H1 (cell line): ENCODE data around the gene EHD4. TPM values are rescaled to one million over a fixed set of nuclear protein-coding genes. Genes with fewer than 3 reads are reported as not detected.

Source experiments
- CTCF ChIA-PET: fragments of 300-600 bp; sonication (Branson Sonifier 250); formaldehyde crosslinking; loops from one replicate; lab custom pipeline; 2021; ENCODE audit not compliant: partially characterized antibody; lab: Charles Lee
- POLR2A ChIA-PET: fragments of 300-600 bp; sonication (Branson Sonifier 250); formaldehyde crosslinking; loops from one replicate; lab custom pipeline; 2021; ENCODE audit warnings: inconsistent platforms; ENCODE audit not compliant: partially characterized antibody; lab: Charles Lee
- DNase-seq, 2 experiments: peaks; one replicate each; pipeline versions ENCODE4 v3.0.0 to v3.0.0-alpha.2; 2010 to 2022; ENCODE audit warnings: low spot score in 2 of 2, low read depth in 1 of 2, mixed read lengths in 1 of 2
- FAIRE-seq: peaks from 2 replicates; lab custom pipeline; 2011; peaks lifted over from hg19 to GRCh38; lab: Jason Lieb, UNC
- H2AFZ ChIP-seq: 2 replicates; pipeline ENCODE4 v1.8.1; 2012; ENCODE audit warnings: low read length, inconsistent platforms
- H2AK5ac ChIP-seq: 2 replicates; pipeline ENCODE4 v1.6.1; 2013; ENCODE audit warnings: low read depth, low read length
- H2BK120ac ChIP-seq: replicated peaks from 2 replicates; pipeline ENCODE3; 2013; ENCODE audit warnings: low read depth, low read length, inconsistent platforms
- H2BK12ac ChIP-seq: 2 replicates; pipeline ENCODE4 v1.6.1; 2013; ENCODE audit warnings: low read depth, low read length
- H2BK15ac ChIP-seq: 2 replicates; pipeline ENCODE4 v1.6.1; 2013; ENCODE audit warnings: low read length
- H2BK20ac ChIP-seq: 2 replicates; pipeline ENCODE4 v1.6.1; 2013; ENCODE audit warnings: low read length
- H2BK5ac ChIP-seq: 2 replicates; pipeline ENCODE4 v1.6.1; 2013; ENCODE audit warnings: low read depth, low read length
- H3K14ac ChIP-seq: 2 replicates; pipeline ENCODE4 v1.6.1; 2013; ENCODE audit warnings: inconsistent platforms; ENCODE audit not compliant: insufficient read length
- H3K18ac ChIP-seq: 2 replicates; pipeline ENCODE4 v1.6.1; 2013; ENCODE audit warnings: low read length; ENCODE audit errors: extremely low read depth
- H3K23ac ChIP-seq: 2 replicates; pipeline ENCODE4 v1.6.1; 2013; ENCODE audit warnings: inconsistent platforms; ENCODE audit not compliant: insufficient read length
- H3K23me2 ChIP-seq: 2 replicates; pipeline ENCODE4 v1.6.1; 2013; ENCODE audit warnings: low read depth, low read length
- H3K27ac ChIP-seq: 2 replicates; pipeline ENCODE4 v1.6.1; 2011; ENCODE audit warnings: low read depth, low read length, inconsistent platforms
- H3K27me3 ChIP-seq, 4 experiments: replicated peaks in 1 of 4; 1 replicate in 1 of 4; 2 replicates in 3 of 4; pipeline versions ENCODE4 v1.6.1 to v1.8.1; 2011 to 2013; ENCODE audit warnings: low read length in 3 of 4, mild to moderate bottlenecking in 3 of 4, inconsistent platforms in 2 of 4, mixed read lengths in 2 of 4, moderate library complexity in 1 of 4; ENCODE audit not compliant: control insufficient read depth in 3 of 4, insufficient read depth in 3 of 4; ENCODE audit errors: extremely low read depth in 1 of 4
- H3K36me3 ChIP-seq, 4 experiments: 2 replicates each; pipeline versions ENCODE4 v1.6.1 to v1.8.1; 2011 to 2013; ENCODE audit warnings: mild to moderate bottlenecking in 4 of 4, low read length in 3 of 4, moderate library complexity in 2 of 4, control low read depth in 1 of 4, inconsistent platforms in 1 of 4; ENCODE audit not compliant: insufficient read depth in 4 of 4, control insufficient read depth in 2 of 4
- H3K4ac ChIP-seq: replicated peaks from 2 replicates; pipeline ENCODE3; 2013; ENCODE audit warnings: low read length, low read depth, mixed read lengths, inconsistent platforms; ENCODE audit not compliant: insufficient read length
- H3K4me1 ChIP-seq, 4 experiments: replicated peaks in 1 of 4; 1 replicate in 1 of 4; 2 replicates in 3 of 4; pipeline versions ENCODE4 v1.6.1 to v1.8.1; 2011 to 2013; ENCODE audit warnings: low read length in 3 of 4, inconsistent platforms in 2 of 4, mixed read lengths in 1 of 4; ENCODE audit not compliant: insufficient read depth in 4 of 4, control insufficient read depth in 3 of 4
- H3K4me2 ChIP-seq, 2 experiments: 2 replicates each; pipeline versions ENCODE4 v1.6.1 to v1.8.1; 2011 to 2013; ENCODE audit warnings: low read depth in 2 of 2, low read length in 2 of 2, control low read depth in 1 of 2, inconsistent platforms in 1 of 2, mild to moderate bottlenecking in 1 of 2; ENCODE audit not compliant: insufficient read depth in 1 of 2
- H3K4me3 ChIP-seq, 4 experiments: fragments of 200-600, 300-600 bp in 1 of 4; sonication (generic), shearing (Covaris generic), sonication (Bioruptor Twin) in 1 of 4; 2 replicates each; pipeline versions ENCODE4 v1.5.1 to v1.8.1; 2011 to 2016; ENCODE audit warnings: low read length in 4 of 4, low read depth in 3 of 4, control low read depth in 2 of 4, inconsistent platforms in 2 of 4, mild to moderate bottlenecking in 2 of 4, mixed read lengths in 1 of 4, moderate library complexity in 1 of 4; ENCODE audit not compliant: insufficient read depth in 2 of 4; ENCODE audit errors: extremely low read depth in 1 of 4
- H3K56ac ChIP-seq: replicated peaks from 2 replicates; pipeline ENCODE3; 2013; ENCODE audit warnings: low read depth, mild to moderate bottlenecking, mixed read lengths, low read length, inconsistent platforms; ENCODE audit not compliant: insufficient read length
- H3K79me1 ChIP-seq: 2 replicates; pipeline ENCODE4 v1.6.1; 2013; ENCODE audit warnings: low read depth, low read length, control low read depth
- H3K79me2 ChIP-seq, 2 experiments: 2 replicates each; pipeline versions ENCODE4 v1.6.1 to v1.8.1; 2012 to 2013; ENCODE audit warnings: low read length in 2 of 2, mild to moderate bottlenecking in 2 of 2, inconsistent platforms in 1 of 2; ENCODE audit not compliant: insufficient read depth in 2 of 2, control insufficient read depth in 1 of 2
- H3K9ac ChIP-seq, 4 experiments: replicated peaks in 1 of 4; 1 replicate in 1 of 4; 2 replicates in 3 of 4; pipeline versions ENCODE4 v1.6.1 to v1.8.1; 2011 to 2013; ENCODE audit warnings: low read depth in 3 of 4, low read length in 3 of 4, control low read depth in 2 of 4, mild to moderate bottlenecking in 2 of 4, moderate library complexity in 2 of 4, inconsistent platforms in 1 of 4; ENCODE audit errors: extremely low read depth in 1 of 4
- H3K9me3 ChIP-seq, 2 experiments: 2 replicates each; pipeline versions ENCODE4 v1.6.1 to v1.8.1; 2012 to 2013; ENCODE audit warnings: mild to moderate bottlenecking in 2 of 2, moderate library complexity in 2 of 2, control low read depth in 1 of 2, inconsistent platforms in 1 of 2, low read depth in 1 of 2, low read length in 1 of 2, mixed read lengths in 1 of 2; ENCODE audit not compliant: insufficient read depth in 2 of 2
- H4K20me1 ChIP-seq, 2 experiments: replicated peaks in 1 of 2; 2 replicates each; pipeline versions ENCODE3 to v1.8.1; 2011 to 2013; ENCODE audit warnings: inconsistent platforms in 2 of 2, low read length in 2 of 2, mild to moderate bottlenecking in 1 of 2; ENCODE audit not compliant: insufficient read depth in 2 of 2, control insufficient read depth in 1 of 2
- H4K5ac ChIP-seq: 2 replicates; pipeline ENCODE4 v1.6.1; 2013; ENCODE audit warnings: low read length, low read depth, mixed read lengths, inconsistent platforms; ENCODE audit not compliant: insufficient read length
- H4K8ac ChIP-seq: 2 replicates; pipeline ENCODE4 v1.8.0; 2013; ENCODE audit warnings: mild to moderate bottlenecking, moderate library complexity, low read length, inconsistent platforms; ENCODE audit not compliant: insufficient read depth; ENCODE audit errors: extremely low read depth
- H4K91ac ChIP-seq: replicated peaks from 2 replicates; pipeline ENCODE3; 2013; ENCODE audit warnings: low read length, mixed read lengths, inconsistent platforms; ENCODE audit not compliant: insufficient read length
- CEBPB ChIP-seq: IDR thresholded peaks from 2 replicates; pipeline ENCODE4 v1.6.1; 2012; ENCODE audit warnings: low read depth, low read length
- KDM4A ChIP-seq: IDR thresholded peaks from one replicate; pipeline ENCODE4 v1.7.1; 2012; ENCODE audit warnings: low read depth, mild to moderate bottlenecking, moderate library complexity, low read length, inconsistent platforms; ENCODE audit not compliant: severe bottlenecking
- MAFK ChIP-seq: IDR thresholded peaks from 2 replicates; pipeline ENCODE4 v1.6.1; 2012; ENCODE audit warnings: low read depth, mild to moderate bottlenecking, improper control_type of control experiment, low read length
- MAX ChIP-seq: IDR thresholded peaks from 2 replicates; pipeline ENCODE4 v1.6.1; 2012; ENCODE audit warnings: inconsistent platforms
- NANOG ChIP-seq: IDR thresholded peaks from 2 replicates; pipeline ENCODE4 v1.6.1; 2011; ENCODE audit warnings: low read length, low read depth, mild to moderate bottlenecking, inconsistent platforms; ENCODE audit not compliant: insufficient read depth, poor library complexity, severe bottlenecking
- SIN3A ChIP-seq, 2 experiments: IDR thresholded peaks in 1 of 2; conservative IDR thresholded peaks in 1 of 2; 2 replicates each; pipeline ENCODE4 v1.6.1; 2011 to 2012; ENCODE audit warnings: low read length in 2 of 2, improper control_type of control experiment in 1 of 2, low read depth in 1 of 2, mild to moderate bottlenecking in 1 of 2
- SIRT6 ChIP-seq: IDR thresholded peaks from one replicate; pipeline ENCODE4 v1.7.1; 2012; ENCODE audit warnings: low read length, inconsistent platforms
- SIX5 ChIP-seq: IDR thresholded peaks from 2 replicates; pipeline ENCODE4 v1.6.1; 2011; ENCODE audit warnings: mild to moderate bottlenecking, low read depth, low read length
- WGBS, 2 experiments: shearing (Covaris generic) in 1 of 2; methylation state at CpG; one replicate each; pipeline versions ENCODE4 v1.1.6 to v1.1.7; 2013 to 2015; ENCODE audit warnings: low lambda C conversion rate in 2 of 2, mixed read lengths in 2 of 2, inconsistent platforms in 1 of 2, low coverage in 1 of 2, missing lambda C conversion rate in 1 of 2; ENCODE audit not compliant: insufficient replicate concordance in 2 of 2, insufficient coverage in 1 of 2, insufficient read length in 1 of 2; ENCODE audit errors: extremely low coverage in 1 of 2, missing lambda C conversion rate in 1 of 2; 5-methylcytosine and 5-hydroxymethylcytosine counted together
- polyA plus RNA-seq, 7 experiments: library from polyadenylated mRNA; depleted of rRNA in 3 of 7; stranded (reverse) in 5 of 7; unstranded in 2 of 7; fragments of >200 nt in 5 of 7; fragments of 200-250 nt in 2 of 7; gene quantifications; 1 replicate in 5 of 7; 2 replicates in 1 of 7; 4 replicates in 1 of 7; pipeline versions ENCODE4 v1.2.1 to v1.2.3, GENCODE V29; 2011 to 2013; ENCODE audit warnings: missing spikeins in 2 of 7, mixed read lengths in 2 of 7
- total RNA-seq: library from RNA; stranded (reverse); fragmentation: NEBNext Ultra II Directional; extraction: Animal tissue kit (Norgen Biotek cat#: 25700); gene quantifications from 2 replicates; pipeline ENCODE4 v1.2.1, GENCODE V29; 2021

Gene EHD4
- total and polyA plus RNA-seq, 2 of the 8 experiments (the other 6 are each of a cell fraction or from before 2014, with no cell fraction given) = 17.5 to 24.5 TPM

- Histone ChIP-seq H2BK20ac (no peak overlapping the region), H3K4me1 (peaks cover 0 to 8% (median 2%) of the 10 kb centered on the region in 4 experiments; a peak in 3 of 7 replicates), H3K27ac (no peak overlapping the region), H3K4me3 (no peak overlapping the region), H2BK15ac (0 out of 2 replicates have a peak overlapping the region, but pooled peaks have one; percentile 72), H2AK5ac (no peak overlapping the region), H3K14ac (no peak overlapping the region), H4K91ac (no peak overlapping the region), H3K36me3 (no peaks in the 10 kb centered on the region), H2BK5ac (peak overlapping the region; percentile 24; the same call in 1 of the 2 replicates), H3K4ac (no peak overlapping the region), H3K23ac (no peak overlapping the region), H2BK120ac (no peak overlapping the region), H3K27me3 (no peaks in the 10 kb centered on the region; a peak in 2 of 7 replicates), H2AFZ (no peak overlapping the region), H4K8ac (peak overlapping the region; percentile 73; the same call in 1 of the 2 replicates), H3K23me2 (no peaks in the 10 kb centered on the region), H3K79me1 (no peaks in the 10 kb centered on the region), H4K5ac (no peak overlapping the region), H3K56ac (no peak overlapping the region), H4K20me1 (no peaks in the 10 kb centered on the region), H3K79me2 (no peaks in the 10 kb centered on the region), H3K4me2 (no peak overlapping the region), H3K18ac (no peak overlapping the region), H3K9me3 (no peaks in the 10 kb centered on the region), H3K9ac (no peak overlapping the region), H2BK12ac (no peak overlapping the region)
- ChIA-PET POLR2A (interaction anchor here (1.3 to 3.6 kb wide), 4 partner anchors 10 to 20 kb away, joined by 5 to 22 read pairs (median 8); no protein-coding TSS in a partner anchor), CTCF (interaction anchor here (0.7 to 5.5 kb wide), 15 partner anchors 9 to 204 kb away, joined by 3 to 49 read pairs (median 4); partner anchors contain the start of gene MAPKBP1)
- FAIRE-seq (no peak), DNase-seq (no peak)
- 90% methylated on average over 17 of the region's 18 CpGs; no CpG with 5 or more reads in 1 of the 2 experiments for WGBS, 2 experiments
- TF ChIP-seq CEBPB (no peak), KDM4A (no peak), MAX (no peak), SIRT6 (no peak), MAFK (no peak), NANOG (no peak), SIX5 (no peak), SIN3A (conservative IDR thresholded peaks at IDR 0.05 in 1 of 2, IDR thresholded peaks at IDR 0.05 in 1 of 2; ENCODE audit: low read depth in 1 of 2, low read length in 2 of 2) (no peak)
Observed at GRCh38 chr15:41861736-41862356, 110.5 kb downstream of the EHD4 start.
